H1 (cell line): ENCODE data around the gene SCN8A. TPM values are rescaled to one million over a fixed set of nuclear protein-coding genes. Genes with fewer than 3 reads are reported as not detected.

Experiments
- CTCF ChIA-PET: fragments of 300-600 bp; sonication (Branson Sonifier 250); formaldehyde crosslinking; loops from one replicate; lab custom pipeline; 2021; ENCODE audit not compliant: partially characterized antibody; lab: Charles Lee
- POLR2A ChIA-PET: fragments of 300-600 bp; sonication (Branson Sonifier 250); formaldehyde crosslinking; loops from one replicate; lab custom pipeline; 2021; ENCODE audit warnings: inconsistent platforms; ENCODE audit not compliant: partially characterized antibody; lab: Charles Lee
- DNase-seq, 2 experiments: peaks; one replicate each; pipeline versions ENCODE4 v3.0.0 to v3.0.0-alpha.2; 2010 to 2022; ENCODE audit warnings: low spot score in 2 of 2, low read depth in 1 of 2, mixed read lengths in 1 of 2
- FAIRE-seq: peaks from 2 replicates; lab custom pipeline; 2011; peaks lifted over from hg19 to GRCh38; lab: Jason Lieb, UNC
- H2AFZ ChIP-seq: 2 replicates; pipeline ENCODE4 v1.8.1; 2012; ENCODE audit warnings: low read length, inconsistent platforms
- H2AK5ac ChIP-seq: 2 replicates; pipeline ENCODE4 v1.6.1; 2013; ENCODE audit warnings: low read depth, low read length
- H2BK120ac ChIP-seq: replicated peaks from 2 replicates; pipeline ENCODE3; 2013; ENCODE audit warnings: low read depth, low read length, inconsistent platforms
- H2BK12ac ChIP-seq: 2 replicates; pipeline ENCODE4 v1.6.1; 2013; ENCODE audit warnings: low read depth, low read length
- H2BK15ac ChIP-seq: 2 replicates; pipeline ENCODE4 v1.6.1; 2013; ENCODE audit warnings: low read length
- H2BK20ac ChIP-seq: 2 replicates; pipeline ENCODE4 v1.6.1; 2013; ENCODE audit warnings: low read length
- H2BK5ac ChIP-seq: 2 replicates; pipeline ENCODE4 v1.6.1; 2013; ENCODE audit warnings: low read depth, low read length
- H3K14ac ChIP-seq: 2 replicates; pipeline ENCODE4 v1.6.1; 2013; ENCODE audit warnings: inconsistent platforms; ENCODE audit not compliant: insufficient read length
- H3K18ac ChIP-seq: 2 replicates; pipeline ENCODE4 v1.6.1; 2013; ENCODE audit warnings: low read length; ENCODE audit errors: extremely low read depth
- H3K23ac ChIP-seq: 2 replicates; pipeline ENCODE4 v1.6.1; 2013; ENCODE audit warnings: inconsistent platforms; ENCODE audit not compliant: insufficient read length
- H3K23me2 ChIP-seq: 2 replicates; pipeline ENCODE4 v1.6.1; 2013; ENCODE audit warnings: low read depth, low read length
- H3K27ac ChIP-seq: 2 replicates; pipeline ENCODE4 v1.6.1; 2011; ENCODE audit warnings: low read depth, low read length, inconsistent platforms
- H3K27me3 ChIP-seq, 4 experiments: replicated peaks in 1 of 4; 1 replicate in 1 of 4; 2 replicates in 3 of 4; pipeline versions ENCODE4 v1.6.1 to v1.8.1; 2011 to 2013; ENCODE audit warnings: low read length in 3 of 4, mild to moderate bottlenecking in 3 of 4, inconsistent platforms in 2 of 4, mixed read lengths in 2 of 4, moderate library complexity in 1 of 4; ENCODE audit not compliant: control insufficient read depth in 3 of 4, insufficient read depth in 3 of 4; ENCODE audit errors: extremely low read depth in 1 of 4
- H3K36me3 ChIP-seq, 4 experiments: 2 replicates each; pipeline versions ENCODE4 v1.6.1 to v1.8.1; 2011 to 2013; ENCODE audit warnings: mild to moderate bottlenecking in 4 of 4, low read length in 3 of 4, moderate library complexity in 2 of 4, control low read depth in 1 of 4, inconsistent platforms in 1 of 4; ENCODE audit not compliant: insufficient read depth in 4 of 4, control insufficient read depth in 2 of 4
- H3K4ac ChIP-seq: replicated peaks from 2 replicates; pipeline ENCODE3; 2013; ENCODE audit warnings: low read length, low read depth, mixed read lengths, inconsistent platforms; ENCODE audit not compliant: insufficient read length
- H3K4me1 ChIP-seq, 4 experiments: replicated peaks in 1 of 4; 1 replicate in 1 of 4; 2 replicates in 3 of 4; pipeline versions ENCODE4 v1.6.1 to v1.8.1; 2011 to 2013; ENCODE audit warnings: low read length in 3 of 4, inconsistent platforms in 2 of 4, mixed read lengths in 1 of 4; ENCODE audit not compliant: insufficient read depth in 4 of 4, control insufficient read depth in 3 of 4
- H3K4me2 ChIP-seq, 2 experiments: 2 replicates each; pipeline versions ENCODE4 v1.6.1 to v1.8.1; 2011 to 2013; ENCODE audit warnings: low read depth in 2 of 2, low read length in 2 of 2, control low read depth in 1 of 2, inconsistent platforms in 1 of 2, mild to moderate bottlenecking in 1 of 2; ENCODE audit not compliant: insufficient read depth in 1 of 2
- H3K4me3 ChIP-seq, 4 experiments: fragments of 200-600, 300-600 bp in 1 of 4; sonication (generic), shearing (Covaris generic), sonication (Bioruptor Twin) in 1 of 4; 2 replicates each; pipeline versions ENCODE4 v1.5.1 to v1.8.1; 2011 to 2016; ENCODE audit warnings: low read length in 4 of 4, low read depth in 3 of 4, control low read depth in 2 of 4, inconsistent platforms in 2 of 4, mild to moderate bottlenecking in 2 of 4, mixed read lengths in 1 of 4, moderate library complexity in 1 of 4; ENCODE audit not compliant: insufficient read depth in 2 of 4; ENCODE audit errors: extremely low read depth in 1 of 4
- H3K56ac ChIP-seq: replicated peaks from 2 replicates; pipeline ENCODE3; 2013; ENCODE audit warnings: low read depth, mild to moderate bottlenecking, mixed read lengths, low read length, inconsistent platforms; ENCODE audit not compliant: insufficient read length
- H3K79me1 ChIP-seq: 2 replicates; pipeline ENCODE4 v1.6.1; 2013; ENCODE audit warnings: low read depth, low read length, control low read depth
- H3K79me2 ChIP-seq, 2 experiments: 2 replicates each; pipeline versions ENCODE4 v1.6.1 to v1.8.1; 2012 to 2013; ENCODE audit warnings: low read length in 2 of 2, mild to moderate bottlenecking in 2 of 2, inconsistent platforms in 1 of 2; ENCODE audit not compliant: insufficient read depth in 2 of 2, control insufficient read depth in 1 of 2
- H3K9ac ChIP-seq, 4 experiments: replicated peaks in 1 of 4; 1 replicate in 1 of 4; 2 replicates in 3 of 4; pipeline versions ENCODE4 v1.6.1 to v1.8.1; 2011 to 2013; ENCODE audit warnings: low read depth in 3 of 4, low read length in 3 of 4, control low read depth in 2 of 4, mild to moderate bottlenecking in 2 of 4, moderate library complexity in 2 of 4, inconsistent platforms in 1 of 4; ENCODE audit errors: extremely low read depth in 1 of 4
- H3K9me3 ChIP-seq, 2 experiments: 2 replicates each; pipeline versions ENCODE4 v1.6.1 to v1.8.1; 2012 to 2013; ENCODE audit warnings: mild to moderate bottlenecking in 2 of 2, moderate library complexity in 2 of 2, control low read depth in 1 of 2, inconsistent platforms in 1 of 2, low read depth in 1 of 2, low read length in 1 of 2, mixed read lengths in 1 of 2; ENCODE audit not compliant: insufficient read depth in 2 of 2
- H4K20me1 ChIP-seq, 2 experiments: replicated peaks in 1 of 2; 2 replicates each; pipeline versions ENCODE3 to v1.8.1; 2011 to 2013; ENCODE audit warnings: inconsistent platforms in 2 of 2, low read length in 2 of 2, mild to moderate bottlenecking in 1 of 2; ENCODE audit not compliant: insufficient read depth in 2 of 2, control insufficient read depth in 1 of 2
- H4K5ac ChIP-seq: 2 replicates; pipeline ENCODE4 v1.6.1; 2013; ENCODE audit warnings: low read length, low read depth, mixed read lengths, inconsistent platforms; ENCODE audit not compliant: insufficient read length
- H4K8ac ChIP-seq: 2 replicates; pipeline ENCODE4 v1.8.0; 2013; ENCODE audit warnings: mild to moderate bottlenecking, moderate library complexity, low read length, inconsistent platforms; ENCODE audit not compliant: insufficient read depth; ENCODE audit errors: extremely low read depth
- H4K91ac ChIP-seq: replicated peaks from 2 replicates; pipeline ENCODE3; 2013; ENCODE audit warnings: low read length, mixed read lengths, inconsistent platforms; ENCODE audit not compliant: insufficient read length
- BRCA1 ChIP-seq: IDR thresholded peaks from 2 replicates; pipeline ENCODE4 v1.6.1; 2012; ENCODE audit warnings: low read depth, low read length, improper control_type of control experiment
- CHD2 ChIP-seq: IDR thresholded peaks from 2 replicates; pipeline ENCODE4 v1.6.1; 2012; ENCODE audit warnings: low read length, improper control_type of control experiment
- CTBP2 ChIP-seq: IDR thresholded peaks from 2 replicates; pipeline ENCODE4 v1.7.0; 2011; ENCODE audit warnings: borderline replicate concordance, mild to moderate bottlenecking, moderate library complexity, mixed read lengths, low read length; ENCODE audit not compliant: insufficient read depth, insufficient read length
- EZH2 ChIP-seq: fragments of 200-600 bp; sonication (generic); IDR thresholded peaks from 2 replicates; pipeline ENCODE4 v1.7.1; 2012; ENCODE audit warnings: low read depth, mild to moderate bottlenecking, moderate library complexity, low read length, inconsistent platforms; ENCODE audit not compliant: severe bottlenecking
- JUN ChIP-seq: IDR thresholded peaks from 2 replicates; pipeline ENCODE4 v1.6.1; 2011; ENCODE audit warnings: low read depth, mild to moderate bottlenecking, improper control_type of control experiment, low read length
- NRF1 ChIP-seq: IDR thresholded peaks from 2 replicates; pipeline ENCODE4 v1.6.1; 2011; ENCODE audit warnings: mild to moderate bottlenecking, low read depth, low read length, improper control_type of control experiment
- POLR2AphosphoS5 ChIP-seq: IDR thresholded peaks from 2 replicates; pipeline ENCODE4 v1.6.1; 2011; ENCODE audit warnings: low read depth, low read length
- RBBP5 ChIP-seq: IDR thresholded peaks from 2 replicates; pipeline ENCODE4 v1.7.1; 2012; ENCODE audit warnings: low read depth, mild to moderate bottlenecking, inconsistent platforms, low read length, moderate library complexity, borderline replicate concordance
- SUZ12 ChIP-seq: fragments of 200-600 bp; sonication (generic); IDR thresholded peaks from 2 replicates; pipeline ENCODE4 v1.6.1; 2012; ENCODE audit warnings: mild to moderate bottlenecking, inconsistent platforms, low read length, moderate library complexity, mixed read lengths
- TAF7 ChIP-seq: optimal IDR thresholded peaks from 2 replicates; pipeline ENCODE3; 2011; ENCODE audit warnings: low read depth, mild to moderate bottlenecking, inconsistent platforms, low read length, moderate library complexity, borderline replicate concordance
- WGBS, 2 experiments: shearing (Covaris generic) in 1 of 2; methylation state at CpG; one replicate each; pipeline versions ENCODE4 v1.1.6 to v1.1.7; 2013 to 2015; ENCODE audit warnings: low lambda C conversion rate in 2 of 2, mixed read lengths in 2 of 2, inconsistent platforms in 1 of 2, low coverage in 1 of 2, missing lambda C conversion rate in 1 of 2; ENCODE audit not compliant: insufficient replicate concordance in 2 of 2, insufficient coverage in 1 of 2, insufficient read length in 1 of 2; ENCODE audit errors: extremely low coverage in 1 of 2, missing lambda C conversion rate in 1 of 2; 5-methylcytosine and 5-hydroxymethylcytosine counted together
- polyA plus RNA-seq, 7 experiments: library from polyadenylated mRNA; depleted of rRNA in 3 of 7; stranded (reverse) in 5 of 7; unstranded in 2 of 7; fragments of >200 nt in 5 of 7; fragments of 200-250 nt in 2 of 7; gene quantifications; 1 replicate in 5 of 7; 2 replicates in 1 of 7; 4 replicates in 1 of 7; pipeline versions ENCODE4 v1.2.1 to v1.2.3, GENCODE V29; 2011 to 2013; ENCODE audit warnings: missing spikeins in 2 of 7, mixed read lengths in 2 of 7
- total RNA-seq: library from RNA; stranded (reverse); fragmentation: NEBNext Ultra II Directional; extraction: Animal tissue kit (Norgen Biotek cat#: 25700); gene quantifications from 2 replicates; pipeline ENCODE4 v1.2.1, GENCODE V29; 2021
- TF ChIP-seq, protein P1 (sequence below): IDR thresholded peaks from 2 replicates; pipeline ENCODE4 v1.6.1; 2011; ENCODE audit warnings: low read length, improper control_type of control experiment
- TF ChIP-seq, protein P2 (sequence below): IDR thresholded peaks from 2 replicates; pipeline ENCODE4 v1.6.1; 2011; ENCODE audit warnings: low read depth, mild to moderate bottlenecking, low read length; ENCODE audit not compliant: insufficient read depth

The SCN8A gene
- total and polyA plus RNA-seq, 2 of the 8 experiments (the other 6 are each of a cell fraction or from before 2014, with no cell fraction given), result 6.3 to 10.7 TPM

DNA sequence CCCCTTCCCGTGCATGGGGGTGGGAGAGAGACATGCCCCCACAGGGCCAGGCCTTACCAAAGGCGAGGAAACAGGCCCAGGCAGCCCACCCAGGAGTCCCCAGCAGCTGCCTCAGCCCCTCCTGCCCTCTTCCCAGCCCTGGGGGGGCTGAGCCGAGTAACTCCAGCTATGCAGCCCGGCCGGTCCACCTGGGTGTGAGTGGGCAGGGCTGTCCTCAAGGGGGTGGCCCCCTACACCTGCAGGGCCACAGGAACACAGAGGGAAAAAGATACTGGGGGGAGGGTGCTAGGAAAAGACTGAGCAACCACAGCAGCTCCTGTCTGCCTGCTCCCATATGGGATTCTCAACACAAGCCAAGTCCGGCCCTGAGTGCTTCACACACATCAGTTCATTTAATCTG, 249.9 kb downstream of the SCN8A start:
- Histone ChIP-seq H2BK12ac (no peak overlapping the region), H3K4me2 (no peak overlapping the region), H3K79me2 (peaks cover 0 to 4% of the 10 kb centered on the region in 2 experiments; a peak in 2 of 4 replicates), H3K9me3 (no peaks in the 10 kb centered on the region), H3K9ac (no peak overlapping the region), H3K36me3 (no peaks in the 10 kb centered on the region), H3K4me1 (peaks cover 13 to 51% (median 30%) of the 10 kb centered on the region in 4 experiments), H4K20me1 (peaks cover 2 to 9% of the 10 kb centered on the region in 2 experiments), H2BK120ac (no peak overlapping the region), H2BK20ac (peak overlapping the region; percentile 72; the same call in 1 of the 2 replicates), H3K14ac (no peak overlapping the region), H2AK5ac (no peak overlapping the region), H3K4ac (no peak overlapping the region), H3K79me1 (peaks cover 3% of the 10 kb centered on the region), H2BK5ac (no peak overlapping the region), H3K27ac (no peak overlapping the region), H4K8ac (no peak overlapping the region), H3K23ac (no peak overlapping the region), H4K91ac (peak overlapping the region; percentile 3), H2AFZ (no peak overlapping the region), H3K56ac (no peak overlapping the region), H4K5ac (no peak overlapping the region), H3K18ac (peak overlapping the region; percentile 38; the same call in 1 of the 2 replicates), H3K27me3 (peaks cover 0 to 4% (median 2%) of the 10 kb centered on the region in 4 experiments; a peak in 4 of 7 replicates), H2BK15ac (no peak overlapping the region), H3K4me3 (no peak overlapping the region), H3K23me2 (no peaks in the 10 kb centered on the region; the same call in 1 of the 2 replicates)
- 84% methylated on average over 6 of the region's 6 CpGs; no CpG with 5 or more reads in 1 of the 2 experiments for WGBS, 2 experiments
- ChIA-PET POLR2A (interaction anchor here (0.5 to 1.6 kb wide), 7 partner anchors 8 to 29 kb away, joined by 3 to 6 read pairs (median 4); no protein-coding TSS in a partner anchor), CTCF (interaction anchor here (0.9 to 9.8 kb wide), 12 partner anchors 10 to 419 kb away, joined by 3 to 109 read pairs (median 6); partner anchors contain the start of gene ANKRD33)
- DNase-seq (no peak), FAIRE-seq (no peak)
- TF ChIP-seq EZH2, result no peak
- no peak for TF ChIP-seq SUZ12
- no peak for TF ChIP-seq RBBP5
- no peak for TF ChIP-seq CTBP2
- TF ChIP-seq CHD2, result no peak
- no peak for TF ChIP-seq JUN
- TF ChIP-seq NRF1, result no peak
- TF ChIP-seq, protein P1, sequence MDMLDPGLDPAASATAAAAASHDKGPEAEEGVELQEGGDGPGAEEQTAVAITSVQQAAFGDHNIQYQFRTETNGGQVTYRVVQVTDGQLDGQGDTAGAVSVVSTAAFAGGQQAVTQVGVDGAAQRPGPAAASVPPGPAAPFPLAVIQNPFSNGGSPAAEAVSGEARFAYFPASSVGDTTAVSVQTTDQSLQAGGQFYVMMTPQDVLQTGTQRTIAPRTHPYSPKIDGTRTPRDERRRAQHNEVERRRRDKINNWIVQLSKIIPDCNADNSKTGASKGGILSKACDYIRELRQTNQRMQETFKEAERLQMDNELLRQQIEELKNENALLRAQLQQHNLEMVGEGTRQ, result no peak
- no peak for TF ChIP-seq TAF7
- TF ChIP-seq, protein P2, sequence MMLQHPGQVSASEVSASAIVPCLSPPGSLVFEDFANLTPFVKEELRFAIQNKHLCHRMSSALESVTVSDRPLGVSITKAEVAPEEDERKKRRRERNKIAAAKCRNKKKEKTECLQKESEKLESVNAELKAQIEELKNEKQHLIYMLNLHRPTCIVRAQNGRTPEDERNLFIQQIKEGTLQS, result no peak
- no peak for TF ChIP-seq BRCA1
- no peak for TF ChIP-seq POLR2AphosphoS5
